Measurements from ENCODE around the gene FIZ1. TPM values are rescaled to one million over a fixed set of nuclear protein-coding genes. Genes with fewer than 3 reads are reported as not detected.
A peak's percentile ranks its signal among the peaks of the same experiment; 100 is the strongest.

Gene FIZ1
- total and polyA plus RNA-seq, 2 experiments from 2014 or later, result 5.4 to 10.1 TPM

GRCh38 chr19:55585658-55586339 lies 13.5 kb downstream of the FIZ1 start:
- Mint-ChIP-seq H3K27ac (peak overlapping the region; percentile 88; the same call in 1 of the 2 replicates), H3K9me3 (no peaks in the 10 kb centered on the region; the same call in 1 of the 3 replicates), H3K27me3 (ENCODE audit: insufficient read depth, low read depth, poor library complexity) (peaks cover 27% of the 10 kb centered on the region), H3K4me1 (peaks cover 32% of the 10 kb centered on the region), H3K36me3 (ENCODE audit: low read depth) (no peaks in the 10 kb centered on the region; the same call in 2 of the 3 replicates), H3K4me3 (peak overlapping the region; percentile 79)
- no peaks in the 10 kb centered on the region for H3K9me2 ChIP-seq (ENCODE audit: insufficient read depth)
- no peak for TF ChIP-seq REST (IDR thresholded peaks at IDR 0.05; ENCODE audit: unreplicated experiment)
- no peak for TF ChIP-seq STAT1 (IDR thresholded peaks at IDR 0.05; ENCODE audit: unreplicated experiment)
- no peak for TF ChIP-seq ETS1 (IDR thresholded peaks at IDR 0.05)
- TF ChIP-seq POLR2AphosphoS5 (IDR thresholded peaks at IDR 0.05; ENCODE audit: low read depth), result peak; percentile 56
- H3K4me3 ChIP-seq, result peak overlapping the region; percentile 53
- H3K27ac ChIP-seq (ENCODE audit: low read depth), result 0 out of 2 replicates have a peak overlapping the region, but pooled peaks have one; percentile 55
- no peaks in the 10 kb centered on the region for H3K79me2 ChIP-seq (replicated peaks; ENCODE audit: insufficient read depth)
- no peaks in the 10 kb centered on the region for H3K36me3 ChIP-seq (ENCODE audit: insufficient read depth)
- no peaks in the 10 kb centered on the region for H4K20me1 ChIP-seq (replicated peaks; ENCODE audit: insufficient read depth)
- peaks cover 20% of the 10 kb centered on the region for H3K27me3 ChIP-seq (ENCODE audit: insufficient read depth)
- DNase-seq (ENCODE audit: low spot score) (peak; percentile 90), ATAC-seq (peak; percentile 75)
- peaks cover 21% of the 10 kb centered on the region for H3F3A ChIP-seq (replicated peaks; ENCODE audit: low read depth)
- peaks cover 18% of the 10 kb centered on the region for H3K4me1 ChIP-seq (ENCODE audit: insufficient read depth)
- H3K4me2 ChIP-seq, result peak overlapping the region; percentile 84
- peak overlapping the region; percentile 95 for H2AFZ ChIP-seq

- peaks cover under 1% of the 10 kb centered on the region; the same call in 2 of the 3 replicates for H3K36me3 Mint-ChIP-seq (ENCODE audit: low read depth)
- H3K27ac Mint-ChIP-seq, result no peak overlapping the region
- Histone ChIP-seq H3F3A (replicated peaks; ENCODE audit: low read depth) (peaks cover 21% of the 10 kb centered on the region), H3K27ac (ENCODE audit: low read depth) (0 out of 2 replicates have a peak overlapping the region, but pooled peaks have one; percentile 55), H3K4me3 (no peak overlapping the region), H3K27me3 (ENCODE audit: insufficient read depth) (peaks cover 13% of the 10 kb centered on the region; the same call in 1 of the 2 replicates), H3K79me2 (replicated peaks; ENCODE audit: insufficient read depth) (peaks cover 8% of the 10 kb centered on the region; the same call in 1 of the 2 replicates), H2AFZ (peak overlapping the region; percentile 95), H3K36me3 (ENCODE audit: insufficient read depth) (no peaks in the 10 kb centered on the region), H3K4me2 (no peak overlapping the region), H3K4me1 (ENCODE audit: insufficient read depth) (peaks cover 14% of the 10 kb centered on the region), H4K20me1 (replicated peaks; ENCODE audit: insufficient read depth) (no peaks in the 10 kb centered on the region), H3K9me2 (ENCODE audit: insufficient read depth) (no peaks in the 10 kb centered on the region)
- H3K27me3 Mint-ChIP-seq (ENCODE audit: insufficient read depth, low read depth, poor library complexity), result peaks cover 24% of the 10 kb centered on the region
- no peaks in the 10 kb centered on the region; the same call in 1 of the 3 replicates for H3K9me3 Mint-ChIP-seq
- ATAC-seq (no peak), DNase-seq (ENCODE audit: low spot score) (no peak)
- H3K4me1 Mint-ChIP-seq, result peaks cover 23% of the 10 kb centered on the region
- H3K4me3 Mint-ChIP-seq, result no peak overlapping the region
- TF ChIP-seq ZNF462 (CRISPR knock-in tag; IDR thresholded peaks at IDR 0.05) (no peak), REST (IDR thresholded peaks at IDR 0.05; ENCODE audit: unreplicated experiment) (no peak)
These were observed 14.4 kb downstream of the FIZ1 start for GRCh38 chr19:55584871-55585270.
